Activated CD4-positive, alpha-beta T cell treated with anti-CD3 and anti-CD28 coated beads, Interleukin-2, Interleukin-6, amounts not matched to agents 100 ng/mL and 50 ng/mL, durations not matched to agents 16 hours and 8 hours (primary cell): ENCODE results near the gene CAPN10.

Experiments used
- DNase-seq: peaks from one replicate; pipeline ENCODE4 v3.0.0-alpha.2; 2020

CAPN10 gene

DNA sequence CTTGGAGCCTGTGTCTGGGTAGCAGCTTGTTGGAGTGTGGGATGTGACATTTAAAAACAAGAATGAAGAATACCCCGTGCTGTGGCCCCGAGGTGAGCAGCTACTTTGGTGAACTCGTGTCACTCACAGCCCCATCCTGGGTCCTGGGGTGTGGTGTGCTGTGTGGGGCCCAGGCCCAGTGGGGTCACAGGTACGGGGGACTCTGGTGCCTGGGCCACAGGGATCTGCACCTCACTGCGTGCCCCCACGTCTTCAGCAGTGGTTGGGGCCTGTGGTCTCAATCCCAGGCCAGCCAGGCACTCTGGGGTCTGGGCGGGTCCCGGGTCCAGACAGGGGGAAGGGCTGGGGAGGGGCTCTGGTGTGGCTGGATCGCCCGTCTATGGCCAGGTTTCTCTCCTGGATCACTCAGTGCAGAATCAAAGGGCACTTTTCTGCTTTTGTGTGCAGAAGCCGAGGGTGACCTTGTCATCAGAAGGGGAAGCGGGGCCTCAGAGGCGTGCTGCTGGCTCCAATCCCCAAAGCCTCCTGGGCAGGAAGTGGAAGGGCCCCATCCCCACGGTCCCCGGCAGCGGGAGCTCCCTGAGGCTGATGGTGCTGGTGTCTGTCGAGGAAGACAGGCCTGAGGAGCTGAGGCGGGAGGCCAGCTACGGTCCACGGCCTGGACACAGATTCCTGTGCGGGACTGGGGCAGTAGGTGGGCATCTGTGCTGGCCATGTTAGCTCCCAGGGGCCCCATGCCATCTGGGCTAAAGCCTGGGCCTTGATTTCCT is 40.2 kb downstream of the CAPN10 start:
- DNase-seq, result peak; percentile 36

DNA sequence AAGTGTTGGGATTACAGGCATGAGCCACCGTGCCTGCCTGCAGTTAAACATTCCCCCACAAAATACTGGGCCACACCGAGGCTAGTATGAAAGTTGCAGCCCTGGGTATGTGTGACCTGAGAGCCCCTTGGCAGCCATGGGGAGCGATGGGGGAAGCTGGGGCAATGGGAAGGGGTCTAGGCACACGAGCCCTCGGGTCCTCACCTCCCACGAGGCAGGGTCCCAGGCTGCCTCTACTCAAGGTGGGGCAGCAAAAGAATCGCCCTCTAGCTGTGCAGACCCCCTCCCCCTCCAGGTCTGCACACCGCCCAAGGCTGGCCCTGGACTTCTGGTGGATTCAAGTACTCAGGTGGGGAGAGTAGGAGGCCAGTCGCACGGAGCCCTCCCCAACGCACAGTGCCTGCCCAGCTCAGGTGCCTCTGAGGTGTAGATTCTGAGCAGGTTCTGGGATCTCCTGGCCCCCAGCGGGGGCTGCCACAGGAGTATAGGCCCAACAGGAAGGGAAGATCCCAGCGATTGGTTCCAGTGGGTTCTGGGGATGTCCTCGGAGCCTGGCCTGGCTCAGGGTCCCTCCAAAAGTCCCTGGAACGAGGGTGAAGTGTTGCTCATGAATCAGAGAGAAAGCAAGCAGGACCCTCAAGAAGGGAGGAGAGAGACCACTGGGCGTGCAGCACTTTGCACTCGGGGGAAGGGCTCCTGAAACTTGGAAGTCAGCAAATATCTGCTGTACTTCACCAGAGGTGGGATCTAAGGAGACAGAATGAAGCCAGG is 41.4 kb downstream of the CAPN10 start:
- no peak for DNase-seq

DNA sequence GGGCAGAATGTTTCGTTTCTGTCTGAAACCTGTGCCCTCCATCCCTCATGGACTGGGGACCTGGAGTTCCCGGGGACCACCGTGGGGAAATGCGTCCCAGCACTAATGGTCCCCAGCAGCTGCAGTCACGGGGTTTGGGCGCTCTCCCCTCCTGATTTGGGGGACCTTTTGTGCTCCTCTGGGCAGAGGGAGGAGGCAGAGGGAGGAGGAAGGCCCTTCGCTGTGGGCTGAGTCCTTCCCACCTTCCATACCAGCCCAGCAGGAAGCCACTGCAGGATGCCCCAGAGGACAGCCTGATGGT is 41.9 kb downstream of the CAPN10 start:
- no peak for DNase-seq

DNA sequence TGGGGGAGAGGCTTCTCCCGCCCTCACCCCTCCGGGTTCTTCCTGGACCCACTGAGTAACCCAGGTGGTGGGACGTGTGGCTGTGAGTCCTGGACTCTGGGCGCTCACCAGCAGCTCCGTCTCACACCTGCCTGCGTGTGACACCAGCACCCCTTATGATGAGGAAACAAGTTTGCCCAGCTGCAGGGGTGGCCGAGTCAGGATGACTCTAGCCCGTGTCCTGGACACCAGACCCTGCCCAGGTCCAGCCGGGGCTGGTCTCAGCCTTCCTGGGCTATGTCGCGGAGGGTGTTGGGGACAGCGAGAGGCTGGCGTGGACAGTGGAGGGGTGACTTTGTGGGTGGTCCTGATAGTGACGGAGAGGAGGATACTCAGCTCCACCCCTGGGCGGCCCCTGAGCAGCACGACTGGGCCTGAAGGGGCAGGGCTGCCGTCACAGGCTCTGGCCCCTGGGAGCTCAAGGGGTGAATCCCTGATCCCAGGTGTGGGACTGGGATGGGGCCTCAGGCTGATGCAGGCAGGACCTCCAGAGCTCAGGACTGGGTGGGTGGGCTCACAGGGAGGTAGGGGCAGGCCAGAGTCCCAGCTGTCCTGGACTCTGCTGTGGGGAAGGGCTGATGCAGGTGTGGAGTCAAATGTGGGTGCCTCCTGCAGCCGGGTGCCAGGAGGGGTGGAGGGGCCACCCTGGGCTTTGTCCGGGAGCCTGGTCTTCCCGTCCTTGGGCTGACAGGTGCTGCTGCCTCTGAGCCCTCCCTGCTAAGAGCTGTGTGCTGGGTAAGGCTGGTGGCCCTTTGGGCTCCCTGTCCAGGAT is 42.5 kb downstream of the CAPN10 start:
- no peak for DNase-seq

DNA sequence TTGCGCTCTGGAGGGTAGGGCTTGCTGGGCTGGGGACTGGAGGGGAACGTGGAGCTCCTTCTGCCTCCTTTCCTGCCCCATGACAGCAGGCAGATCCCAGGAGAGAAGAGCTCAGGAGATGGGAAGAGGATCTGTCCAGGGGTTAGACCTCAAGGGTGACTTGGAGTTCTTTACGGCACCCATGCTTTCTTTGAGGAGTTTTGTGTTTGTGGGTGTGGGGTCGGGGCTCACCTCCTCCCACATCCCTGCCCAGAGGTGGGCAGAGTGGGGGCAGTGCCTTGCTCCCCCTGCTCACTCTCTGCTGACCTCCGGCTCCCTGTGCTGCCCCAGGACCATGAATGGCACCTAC is 43.1 kb downstream of the CAPN10 start:
- no peak for DNase-seq

DNA sequence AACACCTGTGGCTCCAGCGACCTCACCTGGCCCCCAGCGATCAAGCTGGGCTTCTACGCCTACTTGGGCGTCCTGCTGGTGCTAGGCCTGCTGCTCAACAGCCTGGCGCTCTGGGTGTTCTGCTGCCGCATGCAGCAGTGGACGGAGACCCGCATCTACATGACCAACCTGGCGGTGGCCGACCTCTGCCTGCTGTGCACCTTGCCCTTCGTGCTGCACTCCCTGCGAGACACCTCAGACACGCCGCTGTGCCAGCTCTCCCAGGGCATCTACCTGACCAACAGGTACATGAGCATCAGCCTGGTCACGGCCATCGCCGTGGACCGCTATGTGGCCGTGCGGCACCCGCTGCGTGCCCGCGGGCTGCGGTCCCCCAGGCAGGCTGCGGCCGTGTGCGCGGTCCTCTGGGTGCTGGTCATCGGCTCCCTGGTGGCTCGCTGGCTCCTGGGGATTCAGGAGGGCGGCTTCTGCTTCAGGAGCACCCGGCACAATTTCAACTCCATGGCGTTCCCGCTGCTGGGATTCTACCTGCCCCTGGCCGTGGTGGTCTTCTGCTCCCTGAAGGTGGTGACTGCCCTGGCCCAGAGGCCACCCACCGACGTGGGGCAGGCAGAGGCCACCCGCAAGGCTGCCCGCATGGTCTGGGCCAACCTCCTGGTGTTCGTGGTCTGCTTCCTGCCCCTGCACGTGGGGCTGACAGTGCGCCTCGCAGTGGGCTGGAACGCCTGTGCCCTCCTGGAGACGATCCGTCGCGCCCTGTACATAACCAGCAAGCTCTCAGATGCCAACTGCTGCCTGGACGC is 43.6 kb downstream of the CAPN10 start:
- DNase-seq, result no peak

DNA sequence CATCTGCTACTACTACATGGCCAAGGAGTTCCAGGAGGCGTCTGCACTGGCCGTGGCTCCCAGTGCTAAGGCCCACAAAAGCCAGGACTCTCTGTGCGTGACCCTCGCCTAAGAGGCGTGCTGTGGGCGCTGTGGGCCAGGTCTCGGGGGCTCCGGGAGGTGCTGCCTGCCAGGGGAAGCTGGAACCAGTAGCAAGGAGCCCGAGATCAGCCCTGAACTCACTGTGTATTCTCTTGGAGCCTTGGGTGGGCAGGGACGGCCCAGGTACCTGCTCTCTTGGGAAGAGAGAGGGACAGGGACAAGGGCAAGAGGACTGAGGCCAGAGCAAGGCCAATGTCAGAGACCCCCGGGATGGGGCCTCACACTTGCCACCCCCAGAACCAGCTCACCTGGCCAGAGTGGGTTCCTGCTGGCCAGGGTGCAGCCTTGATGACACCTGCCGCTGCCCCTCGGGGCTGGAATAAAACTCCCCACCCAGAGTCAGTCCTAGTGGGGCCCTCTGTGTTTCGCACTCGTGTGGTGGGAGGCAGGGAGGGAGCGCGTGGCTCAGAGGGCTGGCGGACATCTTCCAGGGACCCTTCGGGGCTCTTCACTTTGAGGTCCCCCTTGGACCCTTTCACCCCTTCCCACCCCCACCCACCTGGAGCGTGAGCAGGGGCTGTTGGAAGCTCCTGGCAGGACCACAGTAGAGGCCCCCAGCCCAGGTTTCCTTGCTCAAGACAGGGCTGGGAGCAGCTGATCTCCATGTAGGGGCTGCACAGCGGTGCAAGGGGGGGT is 44.4 kb downstream of the CAPN10 start:
- no peak for DNase-seq

DNA sequence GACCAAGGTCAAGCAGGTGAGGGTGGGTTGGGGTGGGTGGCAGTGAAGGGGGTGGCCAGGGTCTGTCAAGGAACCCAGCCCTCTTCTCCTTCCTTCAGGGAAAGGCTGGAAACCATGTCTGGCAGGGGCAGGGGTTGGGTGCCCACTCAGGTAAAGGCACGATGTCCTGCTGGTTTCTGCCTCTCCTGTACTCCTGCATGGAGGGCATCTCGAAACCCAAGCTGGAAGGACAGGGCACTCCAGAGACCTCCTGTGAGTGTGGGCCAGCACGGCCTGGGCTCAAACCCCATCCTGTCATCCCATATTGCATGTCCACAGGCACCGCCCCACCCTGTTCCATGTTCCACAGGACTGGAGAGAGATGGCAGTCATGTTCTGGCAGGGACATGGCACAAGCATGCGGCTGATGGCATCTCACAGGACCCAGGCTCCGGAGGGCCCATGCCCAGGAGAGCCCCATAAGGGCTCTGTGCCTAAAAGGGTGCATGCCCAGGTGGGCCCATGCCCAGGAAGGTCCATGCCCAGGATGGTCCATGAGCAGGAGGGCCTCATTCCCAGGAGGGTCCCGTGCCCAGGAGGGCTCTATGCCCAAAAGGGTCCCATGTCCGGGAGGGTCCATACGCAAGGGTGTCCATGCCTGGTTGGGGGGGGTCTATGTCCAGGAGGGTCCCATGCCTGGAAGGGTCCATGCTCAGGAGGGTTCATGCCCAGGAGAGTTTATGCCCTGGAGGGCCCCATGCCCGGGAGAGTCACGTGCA is 45.2 kb downstream of the CAPN10 start:
- no peak for DNase-seq

DNA sequence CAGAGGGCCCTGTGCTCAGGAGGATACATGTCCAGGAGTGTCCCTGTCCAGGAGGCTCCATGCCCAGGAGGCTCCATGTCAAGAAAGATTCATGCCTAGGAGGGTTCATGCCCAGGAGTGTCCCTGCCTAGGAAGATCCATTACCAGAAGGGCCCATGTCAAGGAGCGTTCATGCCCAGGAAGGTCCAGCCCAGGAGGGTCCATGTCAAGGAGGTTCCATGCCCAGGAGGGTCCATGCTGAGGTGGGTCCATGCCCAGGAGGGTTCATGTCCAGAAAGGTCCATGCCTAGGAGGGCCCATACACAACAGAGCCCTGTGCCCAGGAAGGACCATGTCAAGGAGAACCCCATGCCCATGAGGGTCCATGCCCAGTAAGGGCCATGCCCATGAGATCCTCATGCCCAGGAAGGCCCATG is 45.8 kb downstream of the CAPN10 start:
- no peak for DNase-seq

DNA sequence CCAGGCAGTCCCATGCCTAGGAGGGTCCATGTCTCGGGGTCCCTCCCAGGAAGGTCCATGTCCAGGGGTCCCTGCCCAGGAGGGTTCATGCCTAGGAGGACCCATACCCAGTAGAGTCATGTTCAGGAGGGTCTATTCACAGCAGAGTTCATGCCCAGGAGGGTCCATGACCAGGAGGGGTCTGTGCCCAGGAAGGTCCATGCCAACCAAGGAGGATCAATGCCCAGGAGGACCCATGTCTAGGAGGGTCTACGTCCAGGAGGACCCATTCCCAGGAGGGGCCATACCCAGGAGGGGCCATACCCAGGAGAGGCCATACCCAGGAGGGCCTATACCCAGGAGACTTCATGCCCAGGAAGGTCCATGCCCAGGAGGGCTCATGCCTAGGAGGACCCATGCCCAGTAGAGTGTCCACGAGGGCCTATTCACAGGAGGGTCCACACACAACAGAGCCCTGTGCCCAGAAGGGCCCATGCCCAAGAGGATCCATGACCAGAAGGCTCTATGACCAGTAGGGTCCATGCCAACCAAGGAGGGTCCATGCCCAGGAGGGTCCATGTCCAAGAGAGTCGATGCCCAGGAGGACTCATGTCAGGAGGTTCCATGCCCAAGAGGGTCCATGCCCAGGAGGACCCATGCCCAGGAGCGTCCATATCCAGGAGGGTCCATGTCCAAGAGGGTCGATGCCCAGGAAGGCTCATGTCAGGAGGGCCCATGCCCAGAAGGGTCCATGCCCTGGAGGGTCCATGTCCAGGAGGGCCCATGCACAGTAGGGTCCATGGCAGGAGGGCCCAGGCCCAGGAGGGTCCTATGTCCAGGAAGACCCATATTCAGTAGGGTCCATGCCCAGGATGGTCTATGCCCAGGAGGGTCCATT is 48.8 kb downstream of the CAPN10 start:
- no peak for DNase-seq

DNA sequence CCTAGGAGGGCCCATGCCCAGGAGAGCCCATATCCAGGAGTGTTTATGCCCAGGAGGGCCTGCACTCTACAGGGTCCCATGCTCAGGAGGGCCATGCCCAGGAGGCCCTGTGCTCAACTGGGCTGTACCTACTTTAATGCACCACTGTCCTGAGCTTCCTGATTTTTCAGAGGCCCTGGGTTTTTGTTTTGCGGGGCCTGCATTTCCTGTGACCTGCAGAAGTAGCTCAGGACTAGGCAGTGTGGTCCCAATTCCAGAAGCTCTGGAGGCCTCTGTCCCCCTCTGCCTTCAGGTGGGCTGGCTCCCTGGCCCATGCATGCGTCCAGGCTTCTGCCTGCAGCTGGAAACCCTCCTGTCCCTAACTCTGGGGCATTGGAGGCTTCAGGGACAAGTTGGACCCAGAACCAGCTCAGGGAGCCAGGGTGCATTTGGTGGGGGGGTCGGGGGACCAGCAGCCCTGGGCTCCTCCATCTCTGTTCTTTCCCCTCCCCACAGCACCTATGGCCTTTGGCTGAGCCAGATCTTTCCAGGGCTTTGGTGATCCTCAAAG is 49.5 kb downstream of the CAPN10 start:
- DNase-seq, result no peak

DNA sequence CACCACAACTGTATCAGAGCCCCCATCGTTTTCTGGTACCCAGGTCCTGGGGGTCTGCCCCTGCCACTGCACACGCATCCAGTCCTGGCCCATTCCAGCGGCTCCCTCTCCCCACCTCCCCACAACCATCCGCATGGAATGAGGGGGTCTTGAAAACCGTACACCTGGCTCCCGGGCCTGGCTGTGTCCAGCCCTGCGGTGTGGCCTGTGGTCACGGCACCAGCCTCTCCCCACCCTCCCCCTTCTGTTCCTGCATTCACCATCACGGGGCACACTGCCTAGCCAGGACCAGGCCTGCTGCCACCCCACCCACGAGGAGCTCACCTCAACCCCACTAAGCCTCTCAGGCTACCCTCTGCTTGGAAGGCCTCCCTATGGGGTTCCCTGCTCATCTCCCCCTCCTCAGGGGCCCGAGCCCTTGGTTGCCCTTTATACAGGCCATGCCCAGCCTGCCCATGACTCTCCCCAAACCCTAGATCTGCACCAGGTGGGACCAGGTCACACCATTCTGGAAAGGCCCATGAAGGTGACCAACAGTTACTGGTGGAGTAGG is 50.1 kb downstream of the CAPN10 start:
- DNase-seq, result no peak

DNA sequence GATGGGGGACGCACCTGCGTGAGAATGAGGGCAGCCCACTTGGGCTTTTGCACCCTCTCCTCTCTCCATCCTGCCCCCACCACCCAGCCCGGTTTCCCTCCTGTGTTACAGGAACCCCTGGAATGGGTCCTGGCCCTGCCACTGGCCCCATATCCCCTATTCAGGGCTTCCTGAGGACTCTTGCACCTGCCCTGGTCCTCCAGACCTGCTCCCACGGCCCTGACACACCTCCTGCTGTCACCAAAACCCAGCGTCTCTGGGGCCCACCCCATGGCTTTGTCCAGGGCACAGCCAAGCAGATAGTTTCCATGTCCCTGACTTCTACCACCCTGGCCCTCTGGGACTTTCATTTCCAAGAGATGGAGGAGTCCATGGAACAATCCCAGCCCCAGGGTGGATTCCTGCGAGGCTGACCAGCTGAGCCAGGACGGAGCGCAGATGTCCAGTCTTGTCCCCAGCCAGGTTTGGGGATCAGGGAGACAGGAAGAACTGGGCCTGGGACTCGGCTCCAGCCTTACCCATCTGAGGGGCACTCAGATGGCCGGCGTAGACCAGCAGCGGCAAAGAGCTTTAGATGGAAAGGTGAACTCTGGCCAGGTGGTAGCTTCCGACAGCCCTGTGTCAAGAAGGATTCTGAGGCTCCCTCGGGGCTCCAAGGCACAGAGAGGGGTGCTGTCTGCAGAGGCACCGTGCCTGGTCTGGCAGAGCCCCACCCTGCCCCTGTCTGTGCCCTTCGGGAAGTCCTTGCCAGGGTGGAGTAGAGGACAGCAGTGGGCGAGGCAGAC is 50.8 kb downstream of the CAPN10 start:
- no peak for DNase-seq

DNA sequence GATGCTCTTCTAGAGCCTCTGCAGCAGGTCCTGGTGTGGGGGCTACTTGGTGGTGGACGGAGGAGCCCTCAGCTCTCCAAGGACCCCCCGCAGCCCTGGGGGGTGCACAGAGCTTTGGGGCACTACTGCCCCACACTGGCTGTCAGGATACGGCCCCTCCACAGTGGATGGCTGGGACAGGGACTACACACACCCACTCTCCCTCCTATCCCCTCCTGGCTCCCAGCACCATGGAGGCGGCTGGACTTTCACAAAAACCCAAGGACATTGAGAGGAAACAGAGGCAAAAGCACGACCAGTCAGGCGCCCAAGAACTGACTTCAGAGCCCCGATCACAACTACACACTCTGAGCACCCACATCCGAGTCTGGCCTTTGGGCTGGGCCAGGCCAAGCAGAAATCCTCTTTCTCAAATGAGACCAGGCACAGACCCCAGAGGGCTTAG is 51.4 kb downstream of the CAPN10 start:
- no peak for DNase-seq

DNA sequence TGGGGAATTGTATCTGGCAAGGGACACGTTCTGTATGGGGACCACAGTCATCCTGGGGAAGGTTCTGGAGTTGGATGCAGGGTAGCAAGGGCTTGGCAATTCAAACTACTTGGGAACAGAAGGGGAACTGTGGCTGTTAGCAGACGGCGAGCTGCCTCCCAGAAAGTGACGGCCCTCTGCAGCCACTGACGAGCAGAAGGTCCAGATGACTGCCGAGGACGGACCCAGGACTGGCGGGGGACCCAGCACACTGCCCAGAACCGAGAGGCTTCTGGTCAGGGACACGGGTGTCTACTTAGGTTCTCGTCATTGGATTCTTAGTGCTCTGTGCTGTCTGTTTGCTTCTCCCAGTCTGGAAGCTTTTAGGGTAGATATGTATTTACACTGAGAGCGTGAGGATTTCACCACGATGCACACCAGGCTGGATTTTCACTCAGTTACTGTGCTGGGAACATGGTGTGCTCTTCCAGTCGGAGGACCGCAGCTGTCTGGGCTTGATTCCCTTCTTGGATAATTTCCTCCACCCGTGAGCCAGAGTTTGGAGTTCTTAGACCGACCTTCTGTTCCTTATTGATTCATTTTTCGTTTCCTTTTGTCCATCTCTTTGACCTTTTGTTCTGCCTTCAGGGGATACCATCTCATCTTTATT is 52.1 kb downstream of the CAPN10 start:
- DNase-seq, result no peak

DNA sequence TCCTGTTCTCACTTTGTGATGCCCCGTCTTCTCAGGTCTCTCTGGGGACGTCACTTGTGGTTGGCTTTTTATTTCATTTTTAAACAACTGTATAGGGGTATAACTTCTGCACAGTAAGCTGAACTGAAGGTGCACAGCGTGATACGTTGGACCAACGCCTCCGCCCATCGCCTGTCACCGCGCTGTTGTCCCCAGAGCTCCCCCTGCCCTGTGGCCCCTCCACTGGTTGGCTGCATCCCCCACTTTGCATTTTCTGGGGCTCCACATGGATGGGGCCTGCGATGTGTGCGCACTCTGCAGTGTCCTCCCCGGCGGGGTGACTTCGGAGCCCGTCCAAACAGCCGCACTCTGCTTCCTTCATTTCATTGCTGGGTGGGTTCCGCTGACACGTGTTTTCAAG is 53.0 kb downstream of the CAPN10 start:
- no peak for DNase-seq

DNA sequence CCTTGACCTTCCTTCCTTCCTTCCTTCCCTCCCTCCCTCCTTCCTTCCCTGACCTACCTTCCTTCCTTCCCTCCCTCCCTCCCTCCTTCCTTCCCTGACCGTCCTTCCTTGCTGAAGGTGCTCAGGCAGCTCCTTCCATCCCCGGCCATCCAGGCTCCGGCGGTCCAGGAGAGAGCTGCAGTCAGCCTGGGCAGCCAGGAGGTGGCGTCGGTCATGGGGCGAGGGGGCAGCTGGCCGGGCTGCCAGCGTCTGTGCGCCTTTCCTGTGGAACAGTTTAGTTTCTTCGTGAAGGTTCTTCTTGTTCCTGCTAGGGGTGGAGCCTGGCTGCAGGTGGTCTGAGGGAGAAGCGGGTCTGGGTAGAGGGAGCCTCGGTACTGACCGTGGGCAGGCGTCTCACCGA is 54.4 kb downstream of the CAPN10 start:
- DNase-seq, result no peak

DNA sequence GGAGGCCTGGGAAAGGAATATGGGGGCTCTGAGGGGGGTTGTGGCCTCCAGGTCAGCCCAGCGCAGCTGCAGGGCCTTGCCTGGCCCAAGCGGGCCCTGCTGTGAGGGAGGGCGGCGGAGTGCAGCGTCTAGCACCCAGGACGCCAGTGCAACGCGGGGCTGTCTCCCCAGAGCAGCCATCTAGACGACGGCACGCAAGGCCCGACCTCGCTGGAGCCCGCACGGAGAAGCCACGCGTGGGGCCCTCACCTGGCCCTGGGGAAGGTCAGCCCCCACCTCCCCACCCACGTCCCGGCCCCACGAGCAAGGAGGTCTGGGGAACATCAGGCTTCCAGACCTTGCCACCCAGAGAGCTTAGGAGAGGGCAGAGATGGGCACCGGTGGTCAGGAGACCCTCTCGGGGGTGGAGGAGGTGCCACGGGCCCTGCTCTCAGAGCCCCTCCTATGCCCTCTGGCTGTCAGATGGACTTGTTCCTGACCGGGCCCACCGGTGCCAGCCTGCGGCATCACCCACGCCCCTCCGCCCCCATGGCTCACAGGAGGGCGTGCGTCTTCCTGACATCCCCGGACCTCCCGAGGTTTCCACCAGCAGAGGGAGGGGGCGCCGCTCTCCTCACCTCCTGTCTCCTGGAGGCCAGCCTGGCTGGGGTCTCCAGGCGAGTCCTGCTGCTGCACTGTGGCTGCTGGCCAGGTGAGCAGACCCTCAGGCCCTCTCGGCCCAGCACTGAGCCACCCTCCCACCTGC is 55.7 kb downstream of the CAPN10 start:
- no peak for DNase-seq
